HEK293 (cell line): ENCODE data around the gene MTMR3.

Experiments
- CTCF ChIA-PET: fragments of 350-600 bp; formaldehyde crosslinking; extraction: SDS; loops from one replicate; lab custom pipeline; 2021; ENCODE audit warnings: antibody characterized with exemption; lab: Yijun Ruan, JAX
- POLR2A ChIA-PET: fragments of 300-600 bp; formaldehyde crosslinking; extraction: SDS; loops from one replicate; lab custom pipeline; 2020; ENCODE audit warnings: antibody characterized with exemption, inconsistent platforms; lab: Yijun Ruan, JAX
- H3K27ac ChIP-seq: fragments of 200-500 bp; sonication (Bioruptor generic); 2 replicates; pipeline ENCODE4 v1.5.1; 2014; ENCODE audit warnings: low read depth, low read length, control low read depth, inconsistent platforms; ENCODE audit errors: extremely low read depth
- H3K36me3 ChIP-seq, 2 experiments: fragments of 200-500 bp in 1 of 2; sonication (Bioruptor generic) in 1 of 2; 1 replicate in 1 of 2; 2 replicates in 1 of 2; pipeline ENCODE4 v1.5.1; 2014 to 2017; ENCODE audit warnings: inconsistent platforms in 2 of 2, low read length in 2 of 2; ENCODE audit not compliant: control insufficient read depth in 2 of 2, insufficient read depth in 1 of 2
- H3K4me1 ChIP-seq: fragments of 200-500 bp; sonication (Bioruptor generic); 2 replicates; pipeline ENCODE4 v1.5.1; 2014; ENCODE audit warnings: mild to moderate bottlenecking, low read length, inconsistent platforms; ENCODE audit not compliant: control insufficient read depth, insufficient read depth
- H3K4me3 ChIP-seq: 2 replicates; pipeline ENCODE4 v1.5.1; 2011; ENCODE audit warnings: low read depth, mild to moderate bottlenecking, control low read depth, low read length, moderate library complexity
- H3K9me3 ChIP-seq: fragments of 200-500 bp; sonication (Bioruptor generic); 2 replicates; pipeline ENCODE4 v1.5.1; 2014; ENCODE audit warnings: low read depth, low read length, inconsistent platforms; ENCODE audit not compliant: control insufficient read depth, insufficient read depth
- CTCF ChIP-seq: fragments of 450-650 bp; formaldehyde crosslinking; IDR thresholded peaks from 2 replicates; pipeline ENCODE4 v1.5.1; 2016; ENCODE audit warnings: missing biosample characterization, missing genetic modification characterization
- FEZF1 ChIP-seq: fragments of 450-650 bp; formaldehyde crosslinking; IDR thresholded peaks from 2 replicates; pipeline ENCODE4 v1.5.1; 2016; ENCODE audit warnings: missing biosample characterization, missing genetic modification characterization
- HOXD13 ChIP-seq: sonication (generic); formaldehyde crosslinking; IDR thresholded peaks from 2 replicates; pipeline ENCODE4 v1.8.0; 2022; ENCODE audit warnings: missing genetic modification reagents, borderline replicate concordance
- REST ChIP-seq: fragments of 450-650 bp; formaldehyde crosslinking; IDR thresholded peaks from 2 replicates; pipeline ENCODE4 v1.5.1; 2016; ENCODE audit warnings: missing biosample characterization, missing genetic modification characterization
- SCRT1 ChIP-seq: fragments of 450-650 bp; formaldehyde crosslinking; IDR thresholded peaks from 2 replicates; pipeline ENCODE4 v1.5.1; 2016; ENCODE audit warnings: missing biosample characterization, missing genetic modification characterization, borderline replicate concordance
- SETDB1 ChIP-seq: IDR thresholded peaks from one replicate; pipeline ENCODE4 v1.6.1; 2017; ENCODE audit warnings: mild to moderate bottlenecking, low read length, moderate library complexity, mixed read lengths; ENCODE audit not compliant: insufficient read length
- SP7 ChIP-seq: fragments of 450-650 bp; formaldehyde crosslinking; IDR thresholded peaks from 2 replicates; pipeline ENCODE4 v1.5.1; 2016; ENCODE audit warnings: missing biosample characterization, missing genetic modification characterization
- TRIM28 ChIP-seq: IDR thresholded peaks from 2 replicates; pipeline ENCODE4 v1.6.1; 2011; ENCODE audit warnings: low read length, control low read depth, borderline replicate concordance
- TSHZ1 ChIP-seq: fragments of 450-650 bp; formaldehyde crosslinking; IDR thresholded peaks from 2 replicates; pipeline ENCODE4 v1.5.1; 2016; ENCODE audit warnings: missing biosample characterization, missing genetic modification characterization, borderline replicate concordance
- ZBTB10 ChIP-seq: fragments of 450-650 bp; formaldehyde crosslinking; IDR thresholded peaks from 2 replicates; pipeline ENCODE4 v1.5.1; 2016; ENCODE audit warnings: missing biosample characterization, missing genetic modification characterization
- ZNF10 ChIP-seq: fragments of 450-650 bp; formaldehyde crosslinking; IDR thresholded peaks from 2 replicates; pipeline ENCODE4 v1.5.1; 2017; ENCODE audit warnings: missing biosample characterization, missing genetic modification characterization
- ZNF19 ChIP-seq: fragments of 450-650 bp; formaldehyde crosslinking; IDR thresholded peaks from 2 replicates; pipeline ENCODE4; 2016; ENCODE audit warnings: missing biosample characterization, missing genetic modification characterization, low read depth
- ZNF2 ChIP-seq: fragments of 450-650 bp; formaldehyde crosslinking; IDR thresholded peaks from 2 replicates; pipeline ENCODE4 v1.5.1; 2016; ENCODE audit warnings: missing biosample characterization, missing genetic modification characterization
- ZNF221 ChIP-seq: fragments of 450-650 bp; formaldehyde crosslinking; IDR thresholded peaks from 2 replicates; pipeline ENCODE4 v1.5.1; 2017; ENCODE audit warnings: missing biosample characterization, missing genetic modification characterization, borderline replicate concordance
- ZNF248 ChIP-seq: fragments of 450-650 bp; formaldehyde crosslinking; IDR thresholded peaks from 2 replicates; pipeline ENCODE4 v1.5.1; 2017; ENCODE audit warnings: missing biosample characterization, missing genetic modification characterization
- ZNF350 ChIP-seq: fragments of 450-650 bp; formaldehyde crosslinking; IDR thresholded peaks from 2 replicates; pipeline ENCODE4 v1.5.0; 2017; ENCODE audit warnings: missing biosample characterization, mild to moderate bottlenecking, missing genetic modification characterization
- ZNF501 ChIP-seq: fragments of 450-650 bp; formaldehyde crosslinking; IDR thresholded peaks from 2 replicates; pipeline ENCODE4 v1.5.1; 2016; ENCODE audit warnings: missing biosample characterization, missing genetic modification characterization
- ZNF561 ChIP-seq: fragments of 450-650 bp; IDR thresholded peaks from 2 replicates; pipeline ENCODE4 v1.5.1; 2018; ENCODE audit warnings: missing biosample characterization, missing genetic modification characterization, borderline replicate concordance
- ZNF600 ChIP-seq: fragments of 450-650 bp; formaldehyde crosslinking; IDR thresholded peaks from 2 replicates; pipeline ENCODE4 v1.5.1; 2016; ENCODE audit warnings: missing biosample characterization, missing genetic modification characterization
- ZNF664 ChIP-seq: fragments of 450-650 bp; formaldehyde crosslinking; IDR thresholded peaks from 2 replicates; pipeline ENCODE4 v1.5.1; 2016; ENCODE audit warnings: missing biosample characterization, missing genetic modification characterization
- ZSCAN18 ChIP-seq: fragments of 450-650 bp; formaldehyde crosslinking; IDR thresholded peaks from 2 replicates; pipeline ENCODE4 v1.5.1; 2016; ENCODE audit warnings: missing biosample characterization, missing genetic modification characterization
- ZSCAN4 ChIP-seq: fragments of 450-650 bp; formaldehyde crosslinking; IDR thresholded peaks from 2 replicates; pipeline ENCODE4 v1.5.1; 2017; ENCODE audit warnings: missing biosample characterization, missing genetic modification characterization

The MTMR3 gene

GRCh38 chr22:29833392-29833965 is 49.5 kb upstream of the MTMR3 start:
- Histone ChIP-seq H3K4me1 (no peaks in the 10 kb centered on the region), H3K4me3 (no peak overlapping the region), H3K9me3 (no peaks in the 10 kb centered on the region), H3K36me3 (peaks cover 0 to 62% of the 10 kb centered on the region in 2 experiments; a peak in 2 of 3 replicates), H3K27ac (no peak overlapping the region)
- POLR2A ChIA-PET = interaction anchor here (0.9 kb wide), 1 partner anchor 12 kb away, joined by 5 read pairs; no protein-coding TSS in a partner anchor
- no peak for TF ChIP-seq SP7 (tag by site-specific recombination)
- no peak for TF ChIP-seq SCRT1
- no peak for TF ChIP-seq ZNF664
- TF ChIP-seq TRIM28 = no peak
- no peak for TF ChIP-seq ZSCAN4 (tag by site-specific recombination)
- TF ChIP-seq REST (tag by site-specific recombination) = no peak
- no peak for TF ChIP-seq ZNF10
- no peak for TF ChIP-seq ZNF2
- TF ChIP-seq ZSCAN18 (tag by site-specific recombination) = no peak
- TF ChIP-seq SETDB1 = no peak
- no peak for TF ChIP-seq ZNF350 (tag by site-specific recombination)
- TF ChIP-seq HOXD13 (CRISPR knock-in tag) = no peak
- TF ChIP-seq ZNF600 (tag by site-specific recombination) = no peak
- no peak for TF ChIP-seq ZNF19 (tag by site-specific recombination)
- no peak for TF ChIP-seq FEZF1
- TF ChIP-seq ZNF501 (tag by site-specific recombination) = no peak
- TF ChIP-seq ZBTB10 (tag by site-specific recombination) = no peak
- no peak for TF ChIP-seq ZNF248
- CTCF ChIA-PET = interaction anchor here (0.9 kb wide), 1 partner anchor 19 kb away, joined by 3 read pairs; no protein-coding TSS in a partner anchor

GRCh38 chr22:29834046-29834445 is 48.9 kb upstream of the MTMR3 start:
- H3K4me3 ChIP-seq = no peak overlapping the region
- TF ChIP-seq CTCF (tag by site-specific recombination) (no peak), TSHZ1 (tag by site-specific recombination) (no peak), ZNF561 (no peak), ZNF221 (no peak)

More at GRCh38 chr22:29834046-29834445, 48.9 kb upstream of the MTMR3 start:
- no peaks in the 10 kb centered on the region for H3K9me3 ChIP-seq
- peaks cover 0 to 58% of the 10 kb centered on the region in 2 experiments; a peak in 2 of 3 replicates for H3K36me3 ChIP-seq
- no peak overlapping the region for H3K27ac ChIP-seq
- ChIA-PET POLR2A (interaction anchor here (0.9 kb wide), 1 partner anchor 13 kb away, joined by 5 read pairs; no protein-coding TSS in a partner anchor), CTCF (no interaction called here)
- no peaks in the 10 kb centered on the region for H3K4me1 ChIP-seq
